DMS53 treated with DMSO at 0.1 percent for 48 hours (cell line): ENCODE data around the gene KLHDC8A.
"Not testable (repeated sequence)": the region's sequence is repeated elsewhere in the genome, so short reads cannot be mapped to it uniquely, and the experiment has no call there.

Experiments
- DNase-seq: peaks from one replicate; lab custom pipeline; 2025; ENCODE audit not compliant: unreplicated experiment; lab: John Stamatoyannopoulos, UW

KLHDC8A gene

GRCh38 chr1:205298191-205298994 is 58.3 kb downstream of the KLHDC8A start:
- peak; percentile 45 for DNase-seq

- not testable (repeated sequence) for DNase-seq
Observed at GRCh38 chr1:205297546-205298177, 59.1 kb downstream of the KLHDC8A start.

GRCh38 chr1:205296154-205296553 is 60.6 kb downstream of the KLHDC8A start:
- no peak for DNase-seq

GRCh38 chr1:205294934-205295333 is 61.8 kb downstream of the KLHDC8A start:
- no peak for DNase-seq

GRCh38 chr1:205294175-205294917 is 62.4 kb downstream of the KLHDC8A start:
- DNase-seq = peak; percentile 55

GRCh38 chr1:205293350-205294074 is 63.2 kb downstream of the KLHDC8A start:
- no peak for DNase-seq

GRCh38 chr1:205291596-205291995 is 65.1 kb downstream of the KLHDC8A start:
- no peak for DNase-seq

GRCh38 chr1:205287767-205288559 is 68.8 kb downstream of the KLHDC8A start:
- DNase-seq = no peak

- no peak for DNase-seq
Observed at GRCh38 chr1:205287076-205287475, 69.6 kb downstream of the KLHDC8A start.

- no peak for DNase-seq
Observed at GRCh38 chr1:205286335-205286950, 70.3 kb downstream of the KLHDC8A start.
